HUES6 (cell line): ENCODE measurements around the gene UBR1.

Experiments used
- H3K27ac ChIP-seq: 2 replicates; pipeline ENCODE4 v1.7.0; 2013; ENCODE audit warnings: low read depth, mild to moderate bottlenecking, low read length, inconsistent platforms
- H3K27me3 ChIP-seq: 2 replicates; pipeline ENCODE4 v1.6.1; 2013; ENCODE audit warnings: low read length; ENCODE audit not compliant: control insufficient read depth, insufficient read depth
- H3K36me3 ChIP-seq: 2 replicates; pipeline ENCODE4 v1.6.1; 2013; ENCODE audit warnings: low read length; ENCODE audit not compliant: control insufficient read depth, insufficient read depth
- H3K4me1 ChIP-seq: 2 replicates; pipeline ENCODE4 v1.6.1; 2013; ENCODE audit warnings: low read length; ENCODE audit not compliant: control insufficient read depth, insufficient read depth
- H3K4me3 ChIP-seq: 2 replicates; pipeline ENCODE4 v1.5.1; 2013; ENCODE audit warnings: low read depth, low read length
- H3K9ac ChIP-seq: one replicate; pipeline ENCODE4 v1.6.1; 2013; ENCODE audit warnings: mild to moderate bottlenecking, low read length
- H3K9me3 ChIP-seq: 2 replicates; pipeline ENCODE4 v1.6.1; 2013; ENCODE audit warnings: low read depth, low read length; ENCODE audit not compliant: control insufficient read depth, insufficient read depth

The UBR1 gene

GRCh38 chr15:43093026-43093425, 12.8 kb downstream of the UBR1 start:
- H3K27me3 ChIP-seq, result no peaks in the 10 kb centered on the region
- H3K36me3 ChIP-seq, result peaks cover 8% of the 10 kb centered on the region
- H3K9me3 ChIP-seq, result no peaks in the 10 kb centered on the region
- no peak overlapping the region for H3K4me3 ChIP-seq
- H3K9ac ChIP-seq, result no peak overlapping the region
- 0 out of 2 replicates have a peak overlapping the region, but pooled peaks have one; percentile 16 for H3K27ac ChIP-seq
- no peaks in the 10 kb centered on the region for H3K4me1 ChIP-seq

GRCh38 chr15:43091859-43092258, 14.0 kb downstream of the UBR1 start:
- Histone ChIP-seq H3K4me1 (no peaks in the 10 kb centered on the region), H3K27ac (no peak overlapping the region), H3K4me3 (no peak overlapping the region), H3K9ac (no peak overlapping the region), H3K9me3 (no peaks in the 10 kb centered on the region), H3K36me3 (no peaks in the 10 kb centered on the region), H3K27me3 (no peaks in the 10 kb centered on the region)

- H3K9ac ChIP-seq, result no peak overlapping the region
- H3K36me3 ChIP-seq, result peaks cover 30% of the 10 kb centered on the region
- 0 out of 2 replicates have a peak, but pooled peaks cover 3% of the 10 kb centered on the region for H3K4me1 ChIP-seq
- H3K9me3 ChIP-seq, result no peaks in the 10 kb centered on the region
- no peak overlapping the region for H3K4me3 ChIP-seq
- H3K27ac ChIP-seq, result no peak overlapping the region; the same call in 1 of the 2 replicates
- H3K27me3 ChIP-seq, result no peaks in the 10 kb centered on the region
These were observed 19.3 kb downstream of the UBR1 start for GRCh38 chr15:43086551-43086950.

GRCh38 chr15:43085921-43086320, 19.9 kb downstream of the UBR1 start:
- Histone ChIP-seq H3K27ac (no peak overlapping the region; the same call in 1 of the 2 replicates), H3K9ac (no peak overlapping the region), H3K27me3 (no peaks in the 10 kb centered on the region), H3K4me1 (0 out of 2 replicates have a peak, but pooled peaks cover 3% of the 10 kb centered on the region), H3K9me3 (no peaks in the 10 kb centered on the region), H3K4me3 (no peak overlapping the region), H3K36me3 (peaks cover 36% of the 10 kb centered on the region)

GRCh38 chr15:43082509-43082908, 23.3 kb downstream of the UBR1 start:
- Histone ChIP-seq H3K27ac (no peak overlapping the region), H3K9me3 (0 out of 2 replicates have a peak, but pooled peaks cover 3% of the 10 kb centered on the region), H3K9ac (no peak overlapping the region), H3K4me3 (no peak overlapping the region), H3K27me3 (no peaks in the 10 kb centered on the region), H3K4me1 (0 out of 2 replicates have a peak, but pooled peaks cover 3% of the 10 kb centered on the region), H3K36me3 (peaks cover 50% of the 10 kb centered on the region)

GRCh38 chr15:43081283-43081682, 24.6 kb downstream of the UBR1 start:
- H3K36me3 ChIP-seq, result peaks cover 50% of the 10 kb centered on the region
- H3K9me3 ChIP-seq, result 0 out of 2 replicates have a peak, but pooled peaks cover 3% of the 10 kb centered on the region
- H3K9ac ChIP-seq, result no peak overlapping the region
- H3K4me1 ChIP-seq, result no peaks in the 10 kb centered on the region
- no peaks in the 10 kb centered on the region for H3K27me3 ChIP-seq
- H3K27ac ChIP-seq, result no peak overlapping the region
- no peak overlapping the region for H3K4me3 ChIP-seq

- Histone ChIP-seq H3K27me3 (no peaks in the 10 kb centered on the region), H3K4me1 (no peaks in the 10 kb centered on the region), H3K27ac (no peak overlapping the region), H3K9ac (no peak overlapping the region), H3K9me3 (no peaks in the 10 kb centered on the region), H3K4me3 (no peak overlapping the region), H3K36me3 (peaks cover 72% of the 10 kb centered on the region)
These were observed 34.4 kb downstream of the UBR1 start for GRCh38 chr15:43071451-43071850.

- Histone ChIP-seq H3K9ac (no peak overlapping the region), H3K36me3 (peaks cover 77% of the 10 kb centered on the region), H3K4me1 (no peaks in the 10 kb centered on the region), H3K27me3 (no peaks in the 10 kb centered on the region), H3K27ac (no peak overlapping the region), H3K4me3 (no peak overlapping the region), H3K9me3 (no peaks in the 10 kb centered on the region)
These were observed 34.9 kb downstream of the UBR1 start for GRCh38 chr15:43070893-43071292.

GRCh38 chr15:43070249-43070648, 35.6 kb downstream of the UBR1 start:
- Histone ChIP-seq H3K36me3 (peaks cover 81% of the 10 kb centered on the region), H3K4me3 (no peak overlapping the region), H3K27me3 (no peaks in the 10 kb centered on the region), H3K27ac (no peak overlapping the region), H3K9me3 (no peaks in the 10 kb centered on the region), H3K9ac (no peak overlapping the region), H3K4me1 (no peaks in the 10 kb centered on the region)

- Histone ChIP-seq H3K4me3 (no peak overlapping the region), H3K9ac (no peak overlapping the region), H3K27me3 (no peaks in the 10 kb centered on the region), H3K27ac (no peak overlapping the region), H3K9me3 (no peaks in the 10 kb centered on the region), H3K36me3 (peaks cover 59% of the 10 kb centered on the region), H3K4me1 (no peaks in the 10 kb centered on the region)
These were observed 37.9 kb downstream of the UBR1 start for GRCh38 chr15:43067717-43068461.

GRCh38 chr15:43056696-43057095, 49.1 kb downstream of the UBR1 start:
- no peaks in the 10 kb centered on the region for H3K4me1 ChIP-seq
- H3K36me3 ChIP-seq, result peaks cover 86% of the 10 kb centered on the region
- no peak overlapping the region for H3K4me3 ChIP-seq

More at GRCh38 chr15:43056696-43057095, 49.1 kb downstream of the UBR1 start:
- no peak overlapping the region for H3K27ac ChIP-seq
- H3K27me3 ChIP-seq, result no peaks in the 10 kb centered on the region
- no peaks in the 10 kb centered on the region for H3K9me3 ChIP-seq
- no peak overlapping the region for H3K9ac ChIP-seq
